ENCODE results near the gene GTF2H4.

- TF ChIP-seq, protein P1, sequence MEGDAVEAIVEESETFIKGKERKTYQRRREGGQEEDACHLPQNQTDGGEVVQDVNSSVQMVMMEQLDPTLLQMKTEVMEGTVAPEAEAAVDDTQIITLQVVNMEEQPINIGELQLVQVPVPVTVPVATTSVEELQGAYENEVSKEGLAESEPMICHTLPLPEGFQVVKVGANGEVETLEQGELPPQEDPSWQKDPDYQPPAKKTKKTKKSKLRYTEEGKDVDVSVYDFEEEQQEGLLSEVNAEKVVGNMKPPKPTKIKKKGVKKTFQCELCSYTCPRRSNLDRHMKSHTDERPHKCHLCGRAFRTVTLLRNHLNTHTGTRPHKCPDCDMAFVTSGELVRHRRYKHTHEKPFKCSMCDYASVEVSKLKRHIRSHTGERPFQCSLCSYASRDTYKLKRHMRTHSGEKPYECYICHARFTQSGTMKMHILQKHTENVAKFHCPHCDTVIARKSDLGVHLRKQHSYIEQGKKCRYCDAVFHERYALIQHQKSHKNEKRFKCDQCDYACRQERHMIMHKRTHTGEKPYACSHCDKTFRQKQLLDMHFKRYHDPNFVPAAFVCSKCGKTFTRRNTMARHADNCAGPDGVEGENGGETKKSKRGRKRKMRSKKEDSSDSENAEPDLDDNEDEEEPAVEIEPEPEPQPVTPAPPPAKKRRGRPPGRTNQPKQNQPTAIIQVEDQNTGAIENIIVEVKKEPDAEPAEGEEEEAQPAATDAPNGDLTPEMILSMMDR (IDR thresholded peaks at IDR 0.05) = no peak
- no peak for TF ChIP-seq POLR2A (IDR thresholded peaks at IDR 0.05)
- TF ChIP-seq POLR2AphosphoS5 (IDR thresholded peaks at IDR 0.05) = no peak
- TF ChIP-seq EP300 (IDR thresholded peaks at IDR 0.05) = no peak
Measured at GRCh38 chr6:30945281-30945680, 37.3 kb downstream of the GTF2H4 start.
